Hypothalamus (tissue), 51 donors: ENCODE data around the gene TMEM117.
"Not testable (repeated sequence)": the region's sequence is repeated elsewhere in the genome, so short reads cannot be mapped to it uniquely, and the experiment has no call there.

Experiments used
- DNase-seq, 51 donors: peaks; one replicate each; lab custom pipeline; 2025; lab: John Stamatoyannopoulos, UW

TMEM117 gene

GRCh38 chr12:44162961-44163360 is 327.1 kb downstream of the TMEM117 start:
- DNase-seq, result no peak

GRCh38 chr12:44174053-44174452 is 338.2 kb downstream of the TMEM117 start:
- no peak for DNase-seq

- DNase-seq, result no peak
These were observed 348.8 kb downstream of the TMEM117 start for GRCh38 chr12:44184499-44185206.

GRCh38 chr12:44193281-44193680 is 357.4 kb downstream of the TMEM117 start:
- no peak for DNase-seq

GRCh38 chr12:44195719-44196118 is 359.8 kb downstream of the TMEM117 start:
- not testable (repeated sequence) for DNase-seq

GRCh38 chr12:44206045-44206444 is 370.2 kb downstream of the TMEM117 start:
- DNase-seq, result no peak

- no peak for DNase-seq
These were observed 381.4 kb downstream of the TMEM117 start for GRCh38 chr12:44217146-44217883.

GRCh38 chr12:44223736-44224135 is 387.9 kb downstream of the TMEM117 start:
- no peak for DNase-seq

- DNase-seq, result no peak
These were observed 388.7 kb downstream of the TMEM117 start for GRCh38 chr12:44224399-44225148.

GRCh38 chr12:44225149-44225510 is 389.2 kb downstream of the TMEM117 start:
- DNase-seq, result no peak

GRCh38 chr12:44227616-44228015 is 391.7 kb downstream of the TMEM117 start:
- no peak for DNase-seq

- no peak for DNase-seq
These were observed 394.0 kb downstream of the TMEM117 start for GRCh38 chr12:44229846-44230245.

GRCh38 chr12:44235674-44236073 is 399.8 kb downstream of the TMEM117 start:
- no peak for DNase-seq

GRCh38 chr12:44240186-44240585 is 404.3 kb downstream of the TMEM117 start:
- no peak for DNase-seq

GRCh38 chr12:44245932-44246331 is 410.1 kb downstream of the TMEM117 start:
- no peak for DNase-seq

- no peak for DNase-seq
These were observed 410.7 kb downstream of the TMEM117 start for GRCh38 chr12:44246482-44247105.

- no peak for DNase-seq
These were observed 411.7 kb downstream of the TMEM117 start for GRCh38 chr12:44247588-44247987.

GRCh38 chr12:44248436-44248835 is 412.6 kb downstream of the TMEM117 start:
- no peak for DNase-seq

GRCh38 chr12:44250440-44250839 is 414.6 kb downstream of the TMEM117 start:
- not testable (repeated sequence) for DNase-seq

GRCh38 chr12:44253338-44253856 is 417.5 kb downstream of the TMEM117 start:
- DNase-seq, result no peak

GRCh38 chr12:44258246-44258645 is 422.4 kb downstream of the TMEM117 start:
- DNase-seq, result no peak
